MCF 10A (cell line): ENCODE data around the gene SCUBE3. TPM values are rescaled to one million over a fixed set of nuclear protein-coding genes. Genes with fewer than 3 reads are reported as not detected.

Experiments
- BruUV-seq: library from RNA; stranded (reverse); fragments of 400-500 nt; replicated peaks from 2 replicates; lab custom pipeline; 2021; lab: Mats Ljungman, UMichigan
- CTCF ChIA-PET: fragments of 300-600 bp; sonication (Branson Sonifier 250); formaldehyde crosslinking; extraction: SDS; loops from one replicate; lab custom pipeline; 2021; ENCODE audit warnings: antibody characterized with exemption, inconsistent platforms; lab: Yijun Ruan, JAX
- POLR2A ChIA-PET: fragments of 300-600, 350-650 bp; sonication (Branson Sonifier 250); formaldehyde crosslinking; extraction: SDS; loops from one replicate; lab custom pipeline; 2020; ENCODE audit warnings: antibody characterized with exemption, inconsistent platforms; lab: Yijun Ruan, JAX
- DNase-seq: peaks from one replicate; pipeline ENCODE4 v3.0.0-alpha.2; 2018; ENCODE audit not compliant: unreplicated experiment
- H3K27ac Mint-ChIP-seq: one replicate; pipeline ENCODE4 v1.8.0; 2022; ENCODE audit warnings: mild to moderate bottlenecking, low read depth, mixed read lengths; ENCODE audit not compliant: unreplicated experiment
- H3K27me3 Mint-ChIP-seq: one replicate; pipeline ENCODE4 v1.8.0; 2022; ENCODE audit warnings: mixed read lengths; ENCODE audit not compliant: insufficient read depth, unreplicated experiment
- H3K36me3 Mint-ChIP-seq: one replicate; pipeline ENCODE4 v1.8.0; 2022; ENCODE audit warnings: mild to moderate bottlenecking, moderate library complexity, mixed read lengths; ENCODE audit not compliant: insufficient read depth, unreplicated experiment
- H3K4me1 Mint-ChIP-seq: one replicate; pipeline ENCODE4 v1.8.0; 2022; ENCODE audit warnings: mixed read lengths; ENCODE audit not compliant: insufficient read depth, unreplicated experiment
- H3K4me3 Mint-ChIP-seq: one replicate; pipeline ENCODE4 v1.8.0; 2022; ENCODE audit warnings: mild to moderate bottlenecking, moderate library complexity, mixed read lengths; ENCODE audit not compliant: unreplicated experiment
- H3K9me3 Mint-ChIP-seq: one replicate; pipeline ENCODE4 v1.8.0; 2022; ENCODE audit warnings: mixed read lengths; ENCODE audit not compliant: unreplicated experiment
- CTCF ChIP-seq: fragments of 200-600 bp; IDR thresholded peaks from one replicate; pipeline ENCODE4 v1.8.0; 2022; ENCODE audit warnings: antibody characterized with exemption, mild to moderate bottlenecking; ENCODE audit not compliant: unreplicated experiment
- intact Hi-C: fragments of 100-400 bp; cut with micrococcal nuclease; formaldehyde crosslinking; loops from 2 replicates; pipeline ENCODE4 v1.14.1; 2022
- total RNA-seq: library from RNA; stranded (reverse); gene quantifications from 2 replicates; pipeline ENCODE4 v1.2.3, GENCODE V29; 2022

SCUBE3 gene
- total RNA-seq, 1 experiment from 2014 or later, result not detected

GRCh38 chr6:35228481-35228880 is 14.7 kb downstream of the SCUBE3 start:
- no TSS peak for BruUV-seq
- intact Hi-C loops, result no loop called here
- CTCF ChIA-PET, result interaction anchor here (0.6 to 4.7 kb wide), 6 partner anchors 13 to 180 kb away, joined by 3 to 59 read pairs (median 6); no protein-coding TSS in a partner anchor
- Mint-ChIP-seq H3K4me3 (no peak overlapping the region), H3K27ac (no peak overlapping the region), H3K27me3 (no peaks in the 10 kb centered on the region), H3K36me3 (no peaks in the 10 kb centered on the region), H3K4me1 (peaks cover 10% of the 10 kb centered on the region), H3K9me3 (peaks cover 4% of the 10 kb centered on the region)
- POLR2A ChIA-PET, result interaction anchor here (1.5 kb wide), 1 partner anchor 9 kb away, joined by 3 read pairs; no protein-coding TSS in a partner anchor
- no peak for DNase-seq
- TF ChIP-seq CTCF, result no peak

- Mint-ChIP-seq H3K27ac (no peak overlapping the region), H3K27me3 (no peaks in the 10 kb centered on the region), H3K4me1 (peaks cover 10% of the 10 kb centered on the region), H3K4me3 (no peak overlapping the region), H3K36me3 (no peaks in the 10 kb centered on the region), H3K9me3 (peaks cover 4% of the 10 kb centered on the region)
- TF ChIP-seq CTCF, result no peak
- no TSS peak for BruUV-seq
- intact Hi-C loops, result no loop called here
- ChIA-PET CTCF (interaction anchor here (0.6 to 4.7 kb wide), 7 partner anchors 12 to 220 kb away, joined by 3 to 59 read pairs (median 4); no protein-coding TSS in a partner anchor), POLR2A (interaction anchor here (0.8 to 1.5 kb wide), 4 partner anchors 8 to 24 kb away, joined by 3 read pairs; no protein-coding TSS in a partner anchor)
- no peak for DNase-seq
Measured at GRCh38 chr6:35229304-35229703, 15.5 kb downstream of the SCUBE3 start.

GRCh38 chr6:35230498-35230897 is 16.7 kb downstream of the SCUBE3 start:
- no peak for TF ChIP-seq CTCF
- no TSS peak for BruUV-seq

GRCh38 chr6:35230950-35231349 is 17.2 kb downstream of the SCUBE3 start:
- POLR2A ChIA-PET, result interaction anchor here (1.4 kb wide), 1 partner anchor 9 kb away, joined by 5 read pairs; no protein-coding TSS in a partner anchor
- H3K36me3 Mint-ChIP-seq, result no peaks in the 10 kb centered on the region
- H3K4me1 Mint-ChIP-seq, result peaks cover 10% of the 10 kb centered on the region

More at GRCh38 chr6:35230498-35230897, 16.7 kb downstream of the SCUBE3 start:
- Mint-ChIP-seq H3K9me3 (peaks cover 11% of the 10 kb centered on the region), H3K27me3 (no peaks in the 10 kb centered on the region), H3K4me3 (no peak overlapping the region), H3K4me1 (peaks cover 10% of the 10 kb centered on the region), H3K36me3 (no peaks in the 10 kb centered on the region), H3K27ac (no peak overlapping the region)
- ChIA-PET POLR2A (interaction anchor here (1.4 kb wide), 1 partner anchor 21 kb away, joined by 3 read pairs; no protein-coding TSS in a partner anchor), CTCF (interaction anchor here (0.6 to 4.7 kb wide), 6 partner anchors 11 to 92 kb away, joined by 3 to 59 read pairs (median 4); no protein-coding TSS in a partner anchor)
- intact Hi-C loops, result no loop called here
- no peak for DNase-seq

More at GRCh38 chr6:35230950-35231349, 17.2 kb downstream of the SCUBE3 start:
- no peak for TF ChIP-seq CTCF
- Mint-ChIP-seq H3K27me3 (no peaks in the 10 kb centered on the region), H3K4me3 (no peak overlapping the region), H3K9me3 (peaks cover 11% of the 10 kb centered on the region), H3K27ac (no peak overlapping the region)
- DNase-seq, result peak; percentile 20
- BruUV-seq, result no TSS peak
- CTCF ChIA-PET, result interaction anchor here (0.6 to 4.7 kb wide), 6 partner anchors 10 to 1070 kb away, joined by 3 to 59 read pairs (median 4); no protein-coding TSS in a partner anchor
- intact Hi-C loops, result no loop called here
